ENCODE results near the gene SLC44A5. TPM values are rescaled to one million over a fixed set of nuclear protein-coding genes. Genes with fewer than 3 reads are reported as not detected.

The SLC44A5 gene
- total RNA-seq, 4 donors from 2014 or later: 2.2 to 5.2 (median 3.3) TPM; not detected in 1

DNA sequence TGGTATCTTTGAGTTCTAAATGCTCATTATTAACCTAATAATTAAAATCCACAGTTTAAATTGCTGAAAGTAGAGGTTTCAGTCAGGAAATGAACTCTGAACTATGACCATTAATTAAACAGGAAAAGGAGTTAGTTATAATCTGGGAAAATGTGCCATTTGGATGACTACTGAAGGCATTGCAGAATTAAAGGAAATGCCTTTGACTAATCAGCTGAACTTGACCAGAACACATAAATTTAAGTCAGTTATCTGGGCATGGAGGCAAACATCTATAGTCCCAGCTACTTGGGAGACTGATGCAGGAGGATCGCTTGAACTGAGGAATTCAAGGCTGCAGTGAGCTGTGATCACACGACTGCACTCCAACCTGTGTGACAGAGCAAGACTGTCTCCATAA, 31.9 kb downstream of the SLC44A5 start:
- H3K4me1 ChIP-seq: no peaks in the 10 kb centered on the region
- H3K27ac ChIP-seq: no peak overlapping the region
- DNase-seq: no peak
- in situ Hi-C loops (cut with MboI; ENCODE audit: low pct_ligation_motif_present in 1 of 4, low pct_unique_long_range_greater_than_20kb in 1 of 4, low sequenced_read_pairs in 3 of 4): no loop called here
- no peaks in the 10 kb centered on the region for H3K9me3 ChIP-seq
- no peak overlapping the region for H3K4me3 ChIP-seq
- TF ChIP-seq EP300 (IDR thresholded peaks at IDR 0.05; ENCODE audit: low read depth) (no peak), POLR2A (IDR thresholded peaks at IDR 0.05) (no peak), POLR2AphosphoS5 (IDR thresholded peaks at IDR 0.05) (no peak)
- TF ChIP-seq, protein P1, sequence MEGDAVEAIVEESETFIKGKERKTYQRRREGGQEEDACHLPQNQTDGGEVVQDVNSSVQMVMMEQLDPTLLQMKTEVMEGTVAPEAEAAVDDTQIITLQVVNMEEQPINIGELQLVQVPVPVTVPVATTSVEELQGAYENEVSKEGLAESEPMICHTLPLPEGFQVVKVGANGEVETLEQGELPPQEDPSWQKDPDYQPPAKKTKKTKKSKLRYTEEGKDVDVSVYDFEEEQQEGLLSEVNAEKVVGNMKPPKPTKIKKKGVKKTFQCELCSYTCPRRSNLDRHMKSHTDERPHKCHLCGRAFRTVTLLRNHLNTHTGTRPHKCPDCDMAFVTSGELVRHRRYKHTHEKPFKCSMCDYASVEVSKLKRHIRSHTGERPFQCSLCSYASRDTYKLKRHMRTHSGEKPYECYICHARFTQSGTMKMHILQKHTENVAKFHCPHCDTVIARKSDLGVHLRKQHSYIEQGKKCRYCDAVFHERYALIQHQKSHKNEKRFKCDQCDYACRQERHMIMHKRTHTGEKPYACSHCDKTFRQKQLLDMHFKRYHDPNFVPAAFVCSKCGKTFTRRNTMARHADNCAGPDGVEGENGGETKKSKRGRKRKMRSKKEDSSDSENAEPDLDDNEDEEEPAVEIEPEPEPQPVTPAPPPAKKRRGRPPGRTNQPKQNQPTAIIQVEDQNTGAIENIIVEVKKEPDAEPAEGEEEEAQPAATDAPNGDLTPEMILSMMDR (IDR thresholded peaks at IDR 0.05): no peak
- 65 to 74% methylated on average over 2 of the region's 2 CpGs for WGBS, 2 donors (ENCODE audit: low coverage in 1 of 2)
- no peaks in the 10 kb centered on the region for H3K27me3 ChIP-seq
- intact Hi-C loops (cut with DNase I; ENCODE audit: low total_unique reads): no loop called here
- H3K36me3 ChIP-seq: no peaks in the 10 kb centered on the region

- no peak for DNase-seq
- H3K27me3 ChIP-seq: no peaks in the 10 kb centered on the region
- H3K27ac ChIP-seq: no peak overlapping the region
- no peak overlapping the region for H3K4me3 ChIP-seq
- intact Hi-C loops (cut with DNase I; ENCODE audit: low total_unique reads) (no loop called here), in situ Hi-C loops (cut with MboI; ENCODE audit: low pct_ligation_motif_present in 1 of 4, low pct_unique_long_range_greater_than_20kb in 1 of 4, low sequenced_read_pairs in 3 of 4) (no loop called here)
- no peak for TF ChIP-seq POLR2A (IDR thresholded peaks at IDR 0.05)
- TF ChIP-seq POLR2AphosphoS5 (IDR thresholded peaks at IDR 0.05): no peak
- no peak for TF ChIP-seq EP300 (IDR thresholded peaks at IDR 0.05; ENCODE audit: low read depth)
- TF ChIP-seq, protein P1 (IDR thresholded peaks at IDR 0.05): no peak
- H3K4me1 ChIP-seq: no peaks in the 10 kb centered on the region
- no peaks in the 10 kb centered on the region for H3K36me3 ChIP-seq
- WGBS, 2 donors (ENCODE audit: low coverage in 1 of 2): 69 to 80% methylated on average over 2 to 3 of the region's 3 CpGs
- H3K9me3 ChIP-seq: no peaks in the 10 kb centered on the region
These were observed 35.1 kb downstream of the SLC44A5 start for GRCh38 chr1:75575837-75576236.

GRCh38 chr1:75567191-75567590, 43.7 kb downstream of the SLC44A5 start:
- H3K4me1 ChIP-seq: no peaks in the 10 kb centered on the region
- in situ Hi-C loops (cut with MboI; ENCODE audit: low pct_ligation_motif_present in 1 of 4, low pct_unique_long_range_greater_than_20kb in 1 of 4, low sequenced_read_pairs in 3 of 4) (no loop called here), intact Hi-C loops (cut with DNase I; ENCODE audit: low total_unique reads) (no loop called here)
- H3K27ac ChIP-seq: no peak overlapping the region
- H3K27me3 ChIP-seq: no peaks in the 10 kb centered on the region
- no peak overlapping the region for H3K4me3 ChIP-seq
- H3K9me3 ChIP-seq: no peaks in the 10 kb centered on the region
- no peaks in the 10 kb centered on the region for H3K36me3 ChIP-seq
- DNase-seq: no peak
- no peak for TF ChIP-seq POLR2AphosphoS5 (IDR thresholded peaks at IDR 0.05)
- no peak for TF ChIP-seq EP300 (IDR thresholded peaks at IDR 0.05; ENCODE audit: low read depth)
- TF ChIP-seq, protein P1 (IDR thresholded peaks at IDR 0.05): no peak
- TF ChIP-seq POLR2A (IDR thresholded peaks at IDR 0.05): no peak
- 50 to 68% methylated on average over 1 of the region's 1 CpG for WGBS, 2 donors (ENCODE audit: low coverage in 1 of 2)

DNA sequence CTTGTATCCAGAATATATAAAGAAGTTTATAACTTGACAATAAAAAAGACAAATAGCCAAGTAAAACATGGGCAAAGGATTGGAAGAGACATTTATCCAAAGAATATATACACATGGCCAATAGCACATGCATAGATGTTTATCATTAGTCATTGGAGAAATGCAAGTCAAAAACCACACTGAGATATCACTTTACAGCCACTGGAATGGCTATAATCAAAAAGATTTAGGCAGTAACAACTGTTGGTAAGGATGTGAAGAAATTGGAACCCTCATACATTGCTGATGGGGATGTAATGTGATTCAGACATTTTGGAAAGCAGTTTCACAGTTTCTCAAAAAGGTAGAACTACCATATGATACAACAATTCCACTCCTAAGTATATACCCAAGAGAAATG, 51.1 kb downstream of the SLC44A5 start:
- TF ChIP-seq EP300 (IDR thresholded peaks at IDR 0.05; ENCODE audit: low read depth) (no peak), POLR2AphosphoS5 (IDR thresholded peaks at IDR 0.05) (no peak), POLR2A (IDR thresholded peaks at IDR 0.05) (no peak)
- TF ChIP-seq, protein P1 (IDR thresholded peaks at IDR 0.05): no peak
- H3K4me3 ChIP-seq: no peak overlapping the region
- no peak overlapping the region for H3K27ac ChIP-seq
- H3K36me3 ChIP-seq: no peaks in the 10 kb centered on the region
- H3K9me3 ChIP-seq: no peaks in the 10 kb centered on the region
- H3K4me1 ChIP-seq: peaks cover 0 to 10% (median 0%) of the 10 kb centered on the region in 4 donors
- H3K27me3 ChIP-seq: no peaks in the 10 kb centered on the region
- in situ Hi-C loops (cut with MboI; ENCODE audit: low pct_ligation_motif_present in 1 of 4, low pct_unique_long_range_greater_than_20kb in 1 of 4, low sequenced_read_pairs in 3 of 4) (no loop called here), intact Hi-C loops (cut with DNase I; ENCODE audit: low total_unique reads) (no loop called here)
- no peak for DNase-seq

Measured in transverse colon (tissue), 4 donors.